OCI-LY1 (cell line): ENCODE measurements around the gene PDE6H.

ENCODE experiments used
- H2AFZ ChIP-seq: fragments of 200-600 bp; sonication (generic), shearing (Covaris generic); 2 replicates; pipeline ENCODE4 v1.6.0; 2014; ENCODE audit warnings: antibody characterized with exemption, mild to moderate bottlenecking, low read length
- H3F3A ChIP-seq: fragments of 200-600 bp; sonication (generic), shearing (Covaris generic); 2 replicates; pipeline ENCODE4 v1.6.0; 2014; ENCODE audit warnings: mild to moderate bottlenecking, antibody characterized with exemption, low read length, moderate library complexity; ENCODE audit not compliant: insufficient read depth
- H3K27ac ChIP-seq: fragments of 200-600 bp; sonication (generic); 2 replicates; pipeline ENCODE4 v1.5.1; 2014; ENCODE audit warnings: low read length, mixed run types, mild to moderate bottlenecking, low read depth; ENCODE audit not compliant: poor library complexity, severe bottlenecking
- H3K27me3 ChIP-seq: fragments of 200-600 bp; sonication (generic); 2 replicates; pipeline ENCODE4 v1.6.0; 2014; ENCODE audit warnings: antibody characterized with exemption, mild to moderate bottlenecking, low read length, moderate library complexity; ENCODE audit not compliant: insufficient read depth
- H3K36me3 ChIP-seq: fragments of 200-600 bp; sonication (generic); 2 replicates; pipeline ENCODE4 v1.6.1; 2014; ENCODE audit warnings: mild to moderate bottlenecking, antibody characterized with exemption, low read length, moderate library complexity, mixed read lengths; ENCODE audit not compliant: insufficient read depth
- H3K4me1 ChIP-seq: fragments of 200-600 bp; sonication (generic); 2 replicates; pipeline ENCODE4 v1.5.1; 2014; ENCODE audit warnings: mild to moderate bottlenecking, low read length, moderate library complexity; ENCODE audit not compliant: insufficient read depth, severe bottlenecking
- H3K4me2 ChIP-seq: fragments of 200-600 bp; sonication (generic), shearing (Covaris generic); 2 replicates; pipeline ENCODE4 v1.6.1; 2014; ENCODE audit warnings: low read length
- H3K4me3 ChIP-seq: fragments of 200-600 bp; sonication (generic); 2 replicates; pipeline ENCODE4 v1.5.1; 2014; ENCODE audit warnings: low read length, low read depth, mild to moderate bottlenecking, mixed read lengths; ENCODE audit not compliant: poor library complexity, severe bottlenecking
- H3K79me2 ChIP-seq: fragments of 200-600 bp; shearing (Covaris generic); 2 replicates; pipeline ENCODE4 v1.6.1; 2016; ENCODE audit warnings: mixed run types, low read length, mixed read lengths; ENCODE audit not compliant: insufficient read depth
- H3K9ac ChIP-seq: fragments of 200-600 bp; sonication (generic), shearing (Covaris generic); 2 replicates; pipeline ENCODE4 v1.6.1; 2014; ENCODE audit warnings: mild to moderate bottlenecking, low read length, mixed read lengths
- H3K9me2 ChIP-seq: fragments of 200-600 bp; sonication (generic), shearing (Covaris generic); 2 replicates; pipeline ENCODE4 v1.6.1; 2014; ENCODE audit warnings: low read depth, mild to moderate bottlenecking, low read length, mixed read lengths
- H3K9me3 ChIP-seq: fragments of 200-600 bp; shearing (Covaris generic); 2 replicates; pipeline ENCODE4 v1.6.1; 2014; ENCODE audit warnings: low read length, mixed read lengths
- H4K20me1 ChIP-seq: fragments of 200-600 bp; sonication (generic), shearing (Covaris generic); 2 replicates; pipeline ENCODE4 v1.6.0; 2016; ENCODE audit warnings: mild to moderate bottlenecking, low read length; ENCODE audit not compliant: insufficient read depth
- EZH2 ChIP-seq: fragments of 200-600 bp; sonication (generic), shearing (Covaris generic); IDR thresholded peaks from 2 replicates; pipeline ENCODE4 v1.8.0; 2017; ENCODE audit warnings: borderline replicate concordance, mixed run types, mild to moderate bottlenecking, antibody characterized with exemption, low read length, moderate library complexity, mixed read lengths
- TF ChIP-seq, protein P1 (sequence below): fragments of 200-600 bp; sonication (generic), shearing (Covaris generic); IDR thresholded peaks from 2 replicates; pipeline ENCODE4 v1.5.1; 2017; ENCODE audit warnings: mild to moderate bottlenecking, antibody characterized with exemption, low read length, moderate library complexity, mixed read lengths

Gene PDE6H

DNA sequence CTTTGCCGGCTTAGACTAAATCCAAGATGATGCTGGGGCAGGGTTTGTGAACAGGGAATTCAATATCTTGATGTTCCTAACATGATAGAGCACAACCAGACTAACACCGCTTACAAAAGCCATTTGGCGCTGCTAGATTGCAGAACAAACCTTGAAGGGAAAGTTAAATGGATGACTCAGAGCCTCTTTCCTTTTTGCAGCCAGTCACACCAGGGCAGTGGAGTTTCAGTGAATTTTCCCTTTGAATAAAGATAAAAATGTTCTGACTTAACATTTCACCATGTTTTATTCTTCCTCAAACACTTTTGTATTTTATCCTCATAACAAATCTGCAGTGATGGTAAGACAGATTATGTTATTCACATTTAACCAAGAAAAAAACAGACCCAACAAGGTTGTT, 47.3 kb downstream of the PDE6H start:
- TF ChIP-seq, protein P1, sequence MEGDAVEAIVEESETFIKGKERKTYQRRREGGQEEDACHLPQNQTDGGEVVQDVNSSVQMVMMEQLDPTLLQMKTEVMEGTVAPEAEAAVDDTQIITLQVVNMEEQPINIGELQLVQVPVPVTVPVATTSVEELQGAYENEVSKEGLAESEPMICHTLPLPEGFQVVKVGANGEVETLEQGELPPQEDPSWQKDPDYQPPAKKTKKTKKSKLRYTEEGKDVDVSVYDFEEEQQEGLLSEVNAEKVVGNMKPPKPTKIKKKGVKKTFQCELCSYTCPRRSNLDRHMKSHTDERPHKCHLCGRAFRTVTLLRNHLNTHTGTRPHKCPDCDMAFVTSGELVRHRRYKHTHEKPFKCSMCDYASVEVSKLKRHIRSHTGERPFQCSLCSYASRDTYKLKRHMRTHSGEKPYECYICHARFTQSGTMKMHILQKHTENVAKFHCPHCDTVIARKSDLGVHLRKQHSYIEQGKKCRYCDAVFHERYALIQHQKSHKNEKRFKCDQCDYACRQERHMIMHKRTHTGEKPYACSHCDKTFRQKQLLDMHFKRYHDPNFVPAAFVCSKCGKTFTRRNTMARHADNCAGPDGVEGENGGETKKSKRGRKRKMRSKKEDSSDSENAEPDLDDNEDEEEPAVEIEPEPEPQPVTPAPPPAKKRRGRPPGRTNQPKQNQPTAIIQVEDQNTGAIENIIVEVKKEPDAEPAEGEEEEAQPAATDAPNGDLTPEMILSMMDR: no peak
- TF ChIP-seq EZH2: no peak
- Histone ChIP-seq H3K9me2 (no peaks in the 10 kb centered on the region), H3F3A (no peaks in the 10 kb centered on the region), H3K9me3 (no peaks in the 10 kb centered on the region), H3K9ac (no peak overlapping the region), H3K79me2 (no peaks in the 10 kb centered on the region), H3K27ac (no peak overlapping the region), H2AFZ (no peak overlapping the region), H3K36me3 (no peaks in the 10 kb centered on the region), H3K4me3 (no peak overlapping the region), H3K4me2 (no peak overlapping the region), H3K27me3 (no peaks in the 10 kb centered on the region), H4K20me1 (no peaks in the 10 kb centered on the region), H3K4me1 (no peaks in the 10 kb centered on the region)
